Measurements from ENCODE around the gene AFF3. TPM values are rescaled to one million over a fixed set of nuclear protein-coding genes. Genes with fewer than 3 reads are reported as not detected.
"Not testable (repeated sequence)": the region's sequence is repeated elsewhere in the genome, so short reads cannot be mapped to it uniquely, and the experiment has no call there.

The AFF3 gene
- total and polyA plus RNA-seq, 4 experiments from 2014 or later, result 0.63 to 4.6 (median 3.6) TPM

DNA sequence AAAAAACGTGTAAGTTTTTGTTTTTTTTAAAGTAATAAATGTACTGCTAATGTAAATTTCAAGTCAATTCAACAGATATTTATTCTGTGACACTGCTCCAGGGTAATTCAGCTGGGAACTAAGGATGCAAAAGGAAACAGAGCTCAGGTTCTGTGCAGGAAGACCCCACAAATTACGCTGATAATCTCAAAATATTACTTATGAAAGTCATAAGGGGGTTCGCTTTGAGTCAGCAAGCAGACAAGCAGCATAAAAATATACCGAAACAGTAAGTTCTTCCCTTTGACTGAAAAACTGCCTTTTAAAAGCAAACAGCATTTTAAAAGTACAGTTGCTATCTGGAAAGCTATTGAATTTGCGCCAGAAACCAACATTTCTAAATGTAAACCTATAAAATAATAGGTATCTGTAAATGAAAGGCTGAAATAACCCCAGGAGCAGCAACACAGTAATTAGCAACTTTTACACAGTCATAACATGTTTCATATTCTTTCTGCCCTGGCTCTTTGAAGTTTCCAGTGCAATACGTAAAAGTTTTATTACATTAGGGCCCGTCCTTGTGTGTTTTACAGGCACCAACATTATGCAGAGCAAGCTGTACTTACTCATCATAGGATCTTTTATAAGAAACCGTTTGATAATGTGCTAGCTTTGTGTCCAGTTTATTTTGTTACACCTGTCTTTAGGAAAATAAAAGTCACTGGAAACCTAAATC, 39.8 kb downstream of the AFF3 start:
- H3K36me3 ChIP-seq (ENCODE audit: insufficient read depth, low read length); H3K27me3 ChIP-seq (ENCODE audit: insufficient read depth, low read length); H3K4me1 Mint-ChIP-seq; H3K4me1 ChIP-seq (ENCODE audit: insufficient read depth, low read length); CTCF ChIA-PET (ENCODE audit: partially characterized antibody); intact Hi-C loops (cut with micrococcal nuclease); DNase-seq; H3K9me3 Mint-ChIP-seq; H3K36me3 Mint-ChIP-seq; H3K4me3 ChIP-seq (ENCODE audit: low read length in 2 of 2); POLR2A ChIA-PET (ENCODE audit: partially characterized antibody); H3K9me3 ChIP-seq (ENCODE audit: control insufficient read depth in 1 of 2, low read length in 2 of 2); H3K27ac ChIP-seq (ENCODE audit: low read depth, low read length); H3K27ac Mint-ChIP-seq: not testable (repeated sequence)
- H3K27me3 Mint-ChIP-seq, result peaks cover 11 to 13% of the 10 kb centered on the region in 2 donors
- H3K4me3 Mint-ChIP-seq, result peak overlapping the region in 2 of 8 donors; percentile 60 to 80

DNA sequence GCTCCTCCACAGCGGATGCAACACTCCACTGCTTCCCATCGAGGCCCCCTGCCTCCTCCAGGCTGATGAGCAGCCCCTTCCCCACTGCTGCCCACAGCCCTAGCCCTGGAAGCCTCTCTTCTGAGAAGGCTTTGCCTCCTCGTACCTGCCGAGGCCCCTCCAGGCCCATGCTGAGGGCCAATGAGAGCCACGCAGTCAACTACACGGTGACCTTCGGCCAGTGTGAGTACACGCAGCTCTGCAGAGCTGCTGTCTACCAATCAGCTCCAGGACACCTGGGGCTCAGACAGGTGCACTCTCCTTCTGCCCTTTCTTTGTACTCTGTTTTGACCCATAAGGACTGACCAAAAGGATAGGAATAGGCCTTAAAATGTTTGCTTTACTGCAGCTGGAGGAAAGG, 43.5 kb downstream of the AFF3 start:
- H3K27me3 Mint-ChIP-seq; H3K27ac ChIP-seq (ENCODE audit: low read depth, low read length); H3K36me3 Mint-ChIP-seq; H3K4me1 Mint-ChIP-seq; H3K27me3 ChIP-seq (ENCODE audit: insufficient read depth, low read length); H3K9me3 ChIP-seq (ENCODE audit: control insufficient read depth in 1 of 2, low read length in 2 of 2); intact Hi-C loops (cut with micrococcal nuclease); H3K27ac Mint-ChIP-seq; H3K4me3 ChIP-seq (ENCODE audit: low read length in 2 of 2); H3K4me1 ChIP-seq (ENCODE audit: insufficient read depth, low read length); DNase-seq; CTCF ChIA-PET (ENCODE audit: partially characterized antibody); H3K9me3 Mint-ChIP-seq; POLR2A ChIA-PET (ENCODE audit: partially characterized antibody); H3K36me3 ChIP-seq (ENCODE audit: insufficient read depth, low read length); H3K4me3 Mint-ChIP-seq: not testable (repeated sequence)

GRCh38 chr2:100097611-100098294, 44.6 kb downstream of the AFF3 start:
- H3K27me3 Mint-ChIP-seq, H3K4me3 Mint-ChIP-seq: not testable (repeated sequence)

GRCh38 chr2:100095845-100096244, 46.5 kb downstream of the AFF3 start:
- H3K9me3 Mint-ChIP-seq; H3K4me1 ChIP-seq (ENCODE audit: insufficient read depth, low read length); H3K27me3 ChIP-seq (ENCODE audit: insufficient read depth, low read length); intact Hi-C loops (cut with micrococcal nuclease); H3K36me3 ChIP-seq (ENCODE audit: insufficient read depth, low read length); H3K36me3 Mint-ChIP-seq; CTCF ChIA-PET (ENCODE audit: partially characterized antibody); POLR2A ChIA-PET (ENCODE audit: partially characterized antibody); H3K27me3 Mint-ChIP-seq; DNase-seq; H3K4me3 ChIP-seq (ENCODE audit: low read length in 2 of 2); H3K27ac ChIP-seq (ENCODE audit: low read depth, low read length); H3K9me3 ChIP-seq (ENCODE audit: control insufficient read depth in 1 of 2, low read length in 2 of 2); H3K4me3 Mint-ChIP-seq; H3K4me1 Mint-ChIP-seq; H3K27ac Mint-ChIP-seq: not testable (repeated sequence)

More at GRCh38 chr2:100097611-100098294, 44.6 kb downstream of the AFF3 start:
- H3K36me3 ChIP-seq (ENCODE audit: insufficient read depth, low read length); H3K36me3 Mint-ChIP-seq; H3K27me3 ChIP-seq (ENCODE audit: insufficient read depth, low read length); H3K9me3 ChIP-seq (ENCODE audit: control insufficient read depth in 1 of 2, low read length in 2 of 2); H3K27ac Mint-ChIP-seq; POLR2A ChIA-PET (ENCODE audit: partially characterized antibody); CTCF ChIA-PET (ENCODE audit: partially characterized antibody); H3K4me1 ChIP-seq (ENCODE audit: insufficient read depth, low read length); H3K4me1 Mint-ChIP-seq; intact Hi-C loops (cut with micrococcal nuclease); H3K27ac ChIP-seq (ENCODE audit: low read depth, low read length); DNase-seq; H3K4me3 ChIP-seq (ENCODE audit: low read length in 2 of 2); H3K9me3 Mint-ChIP-seq: not testable (repeated sequence)

DNA sequence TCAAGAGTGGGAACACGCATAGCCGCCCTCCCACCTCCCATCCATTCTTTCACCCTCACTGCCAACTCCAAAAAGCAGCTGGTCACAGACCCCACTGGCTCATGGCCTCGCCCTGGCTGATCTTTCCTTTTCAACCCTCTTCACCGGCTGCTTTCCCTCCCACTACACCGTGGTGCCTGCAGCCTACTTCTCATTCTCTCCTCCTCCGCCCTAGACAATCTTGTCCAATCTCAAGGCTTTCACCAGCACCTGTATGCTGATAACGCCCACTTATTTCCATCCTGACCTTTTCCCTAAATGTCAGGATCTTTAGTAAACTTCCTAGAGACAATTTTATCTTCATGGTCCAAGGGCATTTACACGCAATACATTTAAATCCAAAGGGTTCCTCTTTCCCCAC, 50.6 kb downstream of the AFF3 start:
- H3K4me3 ChIP-seq (ENCODE audit: low read length in 2 of 2); intact Hi-C loops (cut with micrococcal nuclease); H3K4me1 Mint-ChIP-seq; H3K4me3 Mint-ChIP-seq; H3K27ac Mint-ChIP-seq; H3K9me3 Mint-ChIP-seq; H3K27me3 Mint-ChIP-seq; H3K9me3 ChIP-seq (ENCODE audit: control insufficient read depth in 1 of 2, low read length in 2 of 2); H3K4me1 ChIP-seq (ENCODE audit: insufficient read depth, low read length); POLR2A ChIA-PET (ENCODE audit: partially characterized antibody); DNase-seq; H3K36me3 ChIP-seq (ENCODE audit: insufficient read depth, low read length); H3K36me3 Mint-ChIP-seq; CTCF ChIA-PET (ENCODE audit: partially characterized antibody); H3K27me3 ChIP-seq (ENCODE audit: insufficient read depth, low read length); H3K27ac ChIP-seq (ENCODE audit: low read depth, low read length): not testable (repeated sequence)

- H3K27me3 ChIP-seq (ENCODE audit: insufficient read depth, low read length); H3K36me3 ChIP-seq (ENCODE audit: insufficient read depth, low read length); H3K4me1 ChIP-seq (ENCODE audit: insufficient read depth, low read length); POLR2A ChIA-PET (ENCODE audit: partially characterized antibody); DNase-seq; H3K27ac ChIP-seq (ENCODE audit: low read depth, low read length); H3K9me3 Mint-ChIP-seq; H3K4me3 ChIP-seq (ENCODE audit: low read length in 2 of 2); H3K36me3 Mint-ChIP-seq; H3K4me3 Mint-ChIP-seq; CTCF ChIA-PET (ENCODE audit: partially characterized antibody); H3K27ac Mint-ChIP-seq; intact Hi-C loops (cut with micrococcal nuclease); H3K27me3 Mint-ChIP-seq; H3K9me3 ChIP-seq (ENCODE audit: control insufficient read depth in 1 of 2, low read length in 2 of 2); H3K4me1 Mint-ChIP-seq: not testable (repeated sequence)
These were observed 56.6 kb downstream of the AFF3 start for GRCh38 chr2:100085744-100086143.

- H3K27me3 ChIP-seq (ENCODE audit: insufficient read depth, low read length); CTCF ChIA-PET (ENCODE audit: partially characterized antibody); H3K27ac Mint-ChIP-seq; H3K4me3 Mint-ChIP-seq; H3K4me3 ChIP-seq (ENCODE audit: low read length in 2 of 2); H3K36me3 ChIP-seq (ENCODE audit: insufficient read depth, low read length); DNase-seq; POLR2A ChIA-PET (ENCODE audit: partially characterized antibody); H3K4me1 Mint-ChIP-seq; H3K9me3 ChIP-seq (ENCODE audit: control insufficient read depth in 1 of 2, low read length in 2 of 2); intact Hi-C loops (cut with micrococcal nuclease); H3K27ac ChIP-seq (ENCODE audit: low read depth, low read length); H3K27me3 Mint-ChIP-seq; H3K36me3 Mint-ChIP-seq; H3K4me1 ChIP-seq (ENCODE audit: insufficient read depth, low read length); H3K9me3 Mint-ChIP-seq: not testable (repeated sequence)
These were observed 58.8 kb downstream of the AFF3 start for GRCh38 chr2:100083421-100084216.

Data from CD4-positive, alpha-beta memory T cell (primary cell).